ENCODE measurements around the gene SLC26A1. TPM values are rescaled to one million over a fixed set of nuclear protein-coding genes. Genes with fewer than 3 reads are reported as not detected.

SLC26A1 gene
- total RNA-seq, 2 experiments from 2014 or later = not detected

DNA sequence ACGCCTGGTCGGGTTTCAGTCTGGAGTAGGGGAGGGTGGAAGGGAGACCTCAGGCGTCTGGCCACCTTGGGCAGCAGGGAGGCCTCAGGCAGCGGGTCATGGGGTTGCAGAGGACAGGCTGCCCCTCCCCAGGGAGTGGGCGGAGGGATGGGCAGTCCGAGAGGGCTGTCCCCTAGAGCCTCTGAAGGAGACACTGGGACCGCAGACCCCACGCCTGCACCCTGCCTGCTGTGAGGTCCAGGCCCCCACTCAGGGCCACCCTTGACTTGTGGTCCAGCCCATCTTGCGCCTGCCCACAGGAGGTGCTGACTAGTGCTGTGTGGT, 34.7 kb upstream of the SLC26A1 start:
- H3K27me3 ChIP-seq (ENCODE audit: control insufficient read depth in 1 of 2, insufficient read depth in 2 of 2, low read length in 2 of 2) = peaks cover 2% of the 10 kb centered on the region in 2 experiments
- ChIA-PET CTCF (no interaction called here), POLR2A (no interaction called here)
- ATAC-seq (ENCODE audit: poor library complexity) (no peak), DNase-seq (no peak)
- peaks cover 4% of the 10 kb centered on the region for H3K36me3 ChIP-seq (ENCODE audit: insufficient read depth, low read length)
- Mint-ChIP-seq H3K4me3 (no peak overlapping the region), H3K27me3 (no peaks in the 10 kb centered on the region), H3K27ac (no peak overlapping the region), H3K36me3 (ENCODE audit: low read depth) (peaks cover 10% of the 10 kb centered on the region), H3K4me1 (ENCODE audit: low read depth) (peaks cover 12% of the 10 kb centered on the region), H3K9me3 (no peaks in the 10 kb centered on the region)
- H3K9me3 ChIP-seq (ENCODE audit: control insufficient read depth in 1 of 2, insufficient read depth in 1 of 2, low read length in 2 of 2) = peaks cover 0 to 14% of the 10 kb centered on the region in 2 experiments
- TF ChIP-seq CTCF (IDR thresholded peaks at IDR 0.05) = no peak
- H3K4me3 ChIP-seq (ENCODE audit: low read length) = no peak overlapping the region
- intact Hi-C loops (cut with DNase I, micrococcal nuclease) = no loop called here
- H3K27ac ChIP-seq (ENCODE audit: low read depth in 1 of 2, low read length in 2 of 2) = no peak overlapping the region
- H3K4me1 ChIP-seq (ENCODE audit: insufficient read depth, low read length) = peaks cover 8% of the 10 kb centered on the region

GRCh38 chr4:1027219-1027914, 34.2 kb upstream of the SLC26A1 start:
- H3K27ac ChIP-seq (ENCODE audit: low read depth in 1 of 2, low read length in 2 of 2) = no peak overlapping the region
- CTCF ChIA-PET = no interaction called here
- POLR2A ChIA-PET = no interaction called here
- H3K27me3 ChIP-seq (ENCODE audit: control insufficient read depth in 1 of 2, insufficient read depth in 2 of 2, low read length in 2 of 2) = peaks cover 2% of the 10 kb centered on the region in 2 experiments
- H3K4me1 Mint-ChIP-seq (ENCODE audit: low read depth) = peaks cover 12% of the 10 kb centered on the region
- H3K4me1 ChIP-seq (ENCODE audit: insufficient read depth, low read length) = peaks cover 8% of the 10 kb centered on the region
- no peak overlapping the region for H3K27ac Mint-ChIP-seq
- no peak overlapping the region for H3K4me3 Mint-ChIP-seq
- no peak overlapping the region for H3K4me3 ChIP-seq (ENCODE audit: low read length)
- DNase-seq = no peak
- ATAC-seq (ENCODE audit: poor library complexity) = no peak
- no peak for TF ChIP-seq CTCF (IDR thresholded peaks at IDR 0.05)
- intact Hi-C loops (cut with DNase I, micrococcal nuclease) = no loop called here
- no peaks in the 10 kb centered on the region for H3K9me3 Mint-ChIP-seq
- no peaks in the 10 kb centered on the region for H3K27me3 Mint-ChIP-seq
- peaks cover 0 to 9% of the 10 kb centered on the region in 2 experiments for H3K9me3 ChIP-seq (ENCODE audit: control insufficient read depth in 1 of 2, insufficient read depth in 1 of 2, low read length in 2 of 2)
- peaks cover 4% of the 10 kb centered on the region for H3K36me3 ChIP-seq (ENCODE audit: insufficient read depth, low read length)
- peaks cover 10% of the 10 kb centered on the region for H3K36me3 Mint-ChIP-seq (ENCODE audit: low read depth)

- H3K9me3 ChIP-seq (ENCODE audit: control insufficient read depth in 1 of 2, insufficient read depth in 1 of 2, low read length in 2 of 2) = peaks cover 0 to 8% of the 10 kb centered on the region in 2 experiments
- H3K9me3 Mint-ChIP-seq = no peaks in the 10 kb centered on the region
- intact Hi-C loops (cut with DNase I, micrococcal nuclease) = no loop called here
- no peak for TF ChIP-seq CTCF (IDR thresholded peaks at IDR 0.05)
- H3K4me1 ChIP-seq (ENCODE audit: insufficient read depth, low read length) = peaks cover 8% of the 10 kb centered on the region
- H3K27ac Mint-ChIP-seq = no peak overlapping the region
- CTCF ChIA-PET = no interaction called here
- POLR2A ChIA-PET = no interaction called here
- H3K27me3 Mint-ChIP-seq = no peaks in the 10 kb centered on the region
- H3K4me3 Mint-ChIP-seq = no peak overlapping the region
- peaks cover 10% of the 10 kb centered on the region for H3K36me3 Mint-ChIP-seq (ENCODE audit: low read depth)
- H3K4me3 ChIP-seq (ENCODE audit: low read length) = no peak overlapping the region
- DNase-seq (peak in 9 of 14 experiments; percentile 7 to 73 (median 31)), ATAC-seq (ENCODE audit: poor library complexity) (peak; percentile 79)
- no peak overlapping the region for H3K27ac ChIP-seq (ENCODE audit: low read depth in 1 of 2, low read length in 2 of 2)
- peaks cover 0 to 2% of the 10 kb centered on the region in 2 experiments for H3K27me3 ChIP-seq (ENCODE audit: control insufficient read depth in 1 of 2, insufficient read depth in 2 of 2, low read length in 2 of 2)
- peaks cover 4% of the 10 kb centered on the region for H3K36me3 ChIP-seq (ENCODE audit: insufficient read depth, low read length)
- peaks cover 12% of the 10 kb centered on the region for H3K4me1 Mint-ChIP-seq (ENCODE audit: low read depth)
Observed at GRCh38 chr4:1026115-1026514, 32.9 kb upstream of the SLC26A1 start.

All from CD4-positive, alpha-beta T cell (primary cell).